OCI-LY1 (cell line): ENCODE results near the gene TOMM40.

Experiments used
- EZH2 ChIP-seq: fragments of 200-600 bp; sonication (generic), shearing (Covaris generic); IDR thresholded peaks from 2 replicates; pipeline ENCODE4 v1.8.0; 2017; ENCODE audit warnings: borderline replicate concordance, mixed run types, mild to moderate bottlenecking, antibody characterized with exemption, low read length, moderate library complexity, mixed read lengths
- TF ChIP-seq, protein P1 (sequence below): fragments of 200-600 bp; sonication (generic), shearing (Covaris generic); IDR thresholded peaks from 2 replicates; pipeline ENCODE4 v1.5.1; 2017; ENCODE audit warnings: mild to moderate bottlenecking, antibody characterized with exemption, low read length, moderate library complexity, mixed read lengths

DNA sequence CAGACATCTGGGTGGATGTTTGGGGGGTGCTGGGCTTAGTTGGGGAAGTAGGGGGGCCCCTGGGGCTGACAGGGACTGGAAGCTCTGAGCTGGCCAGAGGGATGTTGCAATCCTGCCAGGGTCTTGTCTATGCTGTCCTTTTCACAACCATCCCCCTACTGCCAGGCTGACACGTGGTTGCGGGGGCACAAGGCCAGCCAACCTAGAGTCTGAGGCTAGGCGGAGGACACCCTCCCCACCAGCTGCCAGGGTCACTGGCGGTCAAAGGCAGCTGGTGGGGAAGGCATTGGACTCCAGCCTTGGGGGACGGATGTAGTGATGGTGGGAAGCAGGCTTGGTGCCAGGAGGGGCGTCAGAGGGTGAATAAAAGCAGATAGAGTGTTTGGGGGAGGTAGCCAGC lies 21.8 kb downstream of the TOMM40 start:
- TF ChIP-seq, protein P1, sequence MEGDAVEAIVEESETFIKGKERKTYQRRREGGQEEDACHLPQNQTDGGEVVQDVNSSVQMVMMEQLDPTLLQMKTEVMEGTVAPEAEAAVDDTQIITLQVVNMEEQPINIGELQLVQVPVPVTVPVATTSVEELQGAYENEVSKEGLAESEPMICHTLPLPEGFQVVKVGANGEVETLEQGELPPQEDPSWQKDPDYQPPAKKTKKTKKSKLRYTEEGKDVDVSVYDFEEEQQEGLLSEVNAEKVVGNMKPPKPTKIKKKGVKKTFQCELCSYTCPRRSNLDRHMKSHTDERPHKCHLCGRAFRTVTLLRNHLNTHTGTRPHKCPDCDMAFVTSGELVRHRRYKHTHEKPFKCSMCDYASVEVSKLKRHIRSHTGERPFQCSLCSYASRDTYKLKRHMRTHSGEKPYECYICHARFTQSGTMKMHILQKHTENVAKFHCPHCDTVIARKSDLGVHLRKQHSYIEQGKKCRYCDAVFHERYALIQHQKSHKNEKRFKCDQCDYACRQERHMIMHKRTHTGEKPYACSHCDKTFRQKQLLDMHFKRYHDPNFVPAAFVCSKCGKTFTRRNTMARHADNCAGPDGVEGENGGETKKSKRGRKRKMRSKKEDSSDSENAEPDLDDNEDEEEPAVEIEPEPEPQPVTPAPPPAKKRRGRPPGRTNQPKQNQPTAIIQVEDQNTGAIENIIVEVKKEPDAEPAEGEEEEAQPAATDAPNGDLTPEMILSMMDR = no peak
- no peak for TF ChIP-seq EZH2
